ENCODE measurements around the gene FHL2.

Gene FHL2

GRCh38 chr2:105397025-105397722, 1.7 kb downstream of the FHL2 start:
- no peak for DNase-seq (ENCODE audit: low spot score)

DNA sequence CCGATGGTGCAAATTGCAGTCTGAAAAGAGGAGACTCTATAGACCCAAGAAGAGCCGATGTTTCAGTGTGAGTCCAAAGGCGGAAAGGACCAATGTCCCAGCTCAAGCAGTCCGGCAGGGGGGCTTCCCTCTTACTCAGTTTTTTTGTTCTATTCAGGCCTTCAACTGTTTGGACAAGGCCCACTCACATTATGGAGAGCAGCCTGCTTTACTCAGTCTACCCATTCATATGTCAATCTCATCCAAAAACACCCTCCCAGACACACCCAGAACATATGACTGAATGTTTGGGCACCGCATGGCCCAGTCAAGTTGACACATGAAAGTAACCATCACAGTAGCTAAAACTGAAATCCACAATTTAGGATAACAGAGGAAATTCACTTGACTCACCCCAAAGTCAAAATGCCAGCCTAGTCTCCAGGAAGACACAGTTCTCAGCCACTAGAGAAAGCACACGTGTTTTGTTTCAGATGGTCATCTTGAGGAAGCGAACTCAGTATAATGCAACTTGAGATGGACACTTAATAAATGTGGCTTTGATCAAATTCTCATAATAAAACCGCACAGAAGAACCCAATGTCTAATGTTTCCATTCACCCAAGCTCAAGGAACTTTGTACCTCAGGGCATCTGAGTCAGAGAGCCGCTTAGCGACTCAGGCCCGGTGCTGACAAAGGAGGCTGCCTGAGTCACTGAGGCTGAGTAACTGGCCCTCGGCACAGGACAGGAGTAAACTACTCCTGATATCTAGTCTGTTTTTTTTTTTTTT, 2.4 kb downstream of the FHL2 start:
- peak; percentile 86 for DNase-seq (ENCODE audit: low spot score)

- no peak for DNase-seq (ENCODE audit: low spot score)
Measured at GRCh38 chr2:105395691-105396090, 3.2 kb downstream of the FHL2 start.

DNA sequence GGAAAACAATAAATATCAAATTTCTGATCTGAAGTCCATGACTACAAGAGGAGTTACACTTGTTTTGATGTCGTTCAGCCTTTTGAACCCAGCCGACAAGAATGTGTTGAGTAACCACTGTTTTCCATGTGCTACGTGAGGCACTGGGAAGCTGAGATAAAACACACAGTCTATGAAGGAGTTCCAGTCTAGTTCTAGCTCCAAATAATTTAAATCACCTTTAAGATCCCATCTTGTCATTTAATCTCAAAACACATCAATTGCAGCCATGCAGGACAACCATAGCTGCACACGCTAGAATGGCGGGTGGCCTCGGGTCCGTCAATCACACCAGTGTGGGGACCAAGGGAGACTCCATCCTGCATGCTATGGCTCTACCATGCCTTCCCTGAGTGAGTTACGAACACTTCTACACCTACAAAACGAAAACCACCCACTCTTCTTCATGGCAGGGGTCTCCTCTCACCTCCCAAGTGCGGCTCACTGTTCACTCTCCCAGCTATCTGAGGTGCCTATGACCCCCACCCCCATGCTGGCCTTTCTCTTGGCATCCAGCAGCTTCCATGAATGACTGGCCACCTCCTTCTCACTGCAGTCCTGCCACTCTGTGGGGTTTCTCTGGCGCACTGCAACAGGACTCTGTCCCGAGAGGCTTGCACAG, 3.8 kb downstream of the FHL2 start:
- DNase-seq (ENCODE audit: low spot score) = no peak

DNA sequence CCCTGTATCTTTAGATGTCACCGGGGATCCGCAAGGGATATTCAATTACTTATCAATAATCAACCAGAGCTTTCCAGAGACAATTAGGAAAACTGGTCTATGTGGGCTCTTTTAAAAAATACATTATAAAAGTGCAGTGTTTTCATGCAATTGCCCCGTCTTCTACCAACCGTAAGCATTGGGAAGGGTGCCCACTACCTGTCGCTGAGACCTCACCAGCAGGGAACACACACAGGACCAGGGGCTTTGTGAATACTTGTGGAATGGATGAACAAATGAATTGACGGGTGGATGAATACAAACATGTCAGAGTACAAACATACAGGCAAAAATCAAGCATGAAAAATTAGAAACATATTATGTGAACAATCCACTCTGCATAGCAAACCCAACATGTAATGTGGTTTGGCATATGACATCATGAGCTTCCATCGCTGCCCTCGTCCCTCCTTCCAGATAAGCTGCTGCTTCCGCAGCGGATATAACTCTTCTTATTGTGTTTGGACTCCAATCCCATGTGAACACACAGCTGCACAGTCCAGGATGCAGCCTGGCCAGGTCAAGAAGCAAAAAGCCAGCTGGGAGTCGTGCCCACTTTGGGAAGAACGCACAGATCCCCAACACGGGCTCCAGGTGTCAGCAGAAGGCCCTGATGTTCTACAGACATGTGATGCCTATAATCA, 5.3 kb downstream of the FHL2 start:
- no peak for DNase-seq (ENCODE audit: low spot score)

DNA sequence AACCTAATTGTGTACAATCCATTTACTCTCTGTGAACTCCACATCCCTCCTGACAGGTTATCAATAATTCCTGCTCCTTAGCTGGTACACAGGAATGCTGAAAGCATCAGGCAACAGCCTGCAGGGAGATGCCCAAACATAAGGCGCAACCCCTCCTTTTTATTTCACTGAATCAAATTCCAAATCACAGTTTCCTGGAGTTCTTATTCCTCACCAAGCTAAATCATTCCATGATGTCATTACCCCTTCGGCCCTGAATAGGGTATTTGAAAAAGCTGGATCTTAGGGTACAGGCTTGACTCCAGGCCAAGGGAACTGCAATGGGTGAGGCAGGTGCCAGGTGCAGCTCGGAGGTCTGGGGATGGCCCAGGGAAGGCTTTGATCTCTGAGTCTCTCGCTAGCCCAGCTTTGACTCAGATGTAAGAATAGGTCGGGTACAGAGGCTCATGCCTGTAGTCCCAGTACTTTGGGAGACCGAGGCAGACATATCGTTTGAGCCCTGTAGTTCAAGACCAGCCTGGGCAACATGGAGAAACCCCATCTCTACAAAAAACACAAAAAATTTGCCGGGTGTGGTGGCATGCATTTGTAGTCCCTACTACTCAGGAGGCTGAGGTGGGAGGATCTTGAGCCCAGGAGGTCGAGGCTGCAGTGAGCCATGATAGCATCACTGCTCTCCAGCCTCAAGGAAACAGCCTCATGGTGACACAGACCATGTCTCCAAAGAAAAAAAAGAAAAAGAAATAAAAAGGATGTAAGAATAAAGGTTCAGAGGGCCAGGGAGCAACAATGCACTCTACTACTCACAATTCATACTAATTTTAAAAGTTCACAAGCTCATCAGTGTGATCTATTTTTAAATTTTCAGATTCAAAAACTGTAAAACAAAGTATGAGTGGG, 6.8 kb downstream of the FHL2 start:
- no peak for DNase-seq (ENCODE audit: low spot score)

DNA sequence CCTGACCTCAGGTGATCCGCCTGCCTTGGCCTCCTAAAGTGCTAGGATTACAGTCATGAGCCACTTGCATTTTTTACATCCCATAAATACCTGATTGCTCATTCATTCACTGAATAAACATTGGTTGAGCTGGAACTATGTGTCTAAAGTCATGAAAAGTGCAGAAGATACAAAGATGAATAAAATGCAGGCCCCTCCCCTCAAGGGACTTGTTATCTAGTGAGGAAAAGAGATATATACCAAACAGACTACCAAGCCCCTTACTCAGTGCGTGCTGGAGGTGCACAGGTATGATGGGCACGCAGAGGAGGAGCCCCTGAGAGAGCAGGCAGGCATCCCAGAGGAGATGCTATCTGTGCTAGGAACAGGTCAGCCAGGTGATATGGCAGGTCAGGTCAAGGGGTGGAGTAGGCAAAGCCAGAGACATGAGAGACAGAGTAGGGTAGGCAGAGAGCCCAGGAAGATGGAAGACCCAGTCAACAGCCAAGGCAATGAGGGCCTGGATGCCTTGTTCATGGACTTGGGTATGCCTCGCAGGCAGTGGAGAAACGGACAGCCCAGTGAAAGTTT, 7.7 kb downstream of the FHL2 start:
- no peak for DNase-seq (ENCODE audit: low spot score)

GRCh38 chr2:105390454-105390853, 8.4 kb downstream of the FHL2 start:
- no peak for DNase-seq (ENCODE audit: low spot score)

DNA sequence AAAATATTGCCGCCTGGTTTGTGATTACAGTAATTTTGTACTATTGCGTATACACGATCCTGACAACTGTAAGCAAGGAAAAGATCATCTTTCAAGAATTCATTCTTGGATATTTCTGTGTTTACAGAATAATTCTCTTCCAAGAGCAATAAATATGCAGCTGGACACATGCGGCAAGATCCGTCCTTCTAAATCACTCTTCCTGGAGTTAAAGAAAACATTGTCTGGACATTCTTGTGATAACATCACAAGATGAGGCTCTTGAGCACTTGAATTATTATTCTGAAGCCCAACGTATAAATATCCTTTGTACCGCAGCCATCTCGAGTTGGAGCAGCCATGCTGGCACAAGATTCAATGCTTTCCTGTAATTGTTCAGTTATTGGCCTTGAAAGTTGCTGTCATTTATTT, 9.9 kb downstream of the FHL2 start:
- DNase-seq (ENCODE audit: low spot score) = no peak

GRCh38 chr2:105387225-105387624, 11.6 kb downstream of the FHL2 start:
- DNase-seq (ENCODE audit: low spot score) = no peak

- no peak for DNase-seq (ENCODE audit: low spot score)
Measured at GRCh38 chr2:105385731-105386540, 12.9 kb downstream of the FHL2 start.

DNA sequence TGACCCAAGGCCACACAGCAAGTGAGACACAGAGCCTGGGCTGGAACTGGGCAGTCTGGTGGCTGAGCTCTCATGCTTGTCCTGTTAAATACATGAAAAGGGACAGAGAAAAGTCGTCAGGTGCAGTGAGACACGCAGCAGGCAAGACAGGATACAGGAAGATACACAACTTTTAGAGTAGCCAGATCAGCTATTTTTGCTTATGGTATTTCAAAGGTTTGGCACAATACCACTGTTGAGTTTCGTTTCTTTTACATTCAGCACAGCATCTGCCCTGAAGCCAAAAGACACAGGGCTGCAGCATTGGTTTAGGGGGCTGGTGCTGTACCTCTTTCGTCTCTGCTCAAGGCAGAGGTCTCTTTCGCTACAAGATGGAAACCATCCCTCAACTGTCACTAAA, 14.0 kb downstream of the FHL2 start:
- no peak for DNase-seq (ENCODE audit: low spot score)

- no peak for DNase-seq (ENCODE audit: low spot score)
Measured at GRCh38 chr2:105384216-105384615, 14.6 kb downstream of the FHL2 start.

DNA sequence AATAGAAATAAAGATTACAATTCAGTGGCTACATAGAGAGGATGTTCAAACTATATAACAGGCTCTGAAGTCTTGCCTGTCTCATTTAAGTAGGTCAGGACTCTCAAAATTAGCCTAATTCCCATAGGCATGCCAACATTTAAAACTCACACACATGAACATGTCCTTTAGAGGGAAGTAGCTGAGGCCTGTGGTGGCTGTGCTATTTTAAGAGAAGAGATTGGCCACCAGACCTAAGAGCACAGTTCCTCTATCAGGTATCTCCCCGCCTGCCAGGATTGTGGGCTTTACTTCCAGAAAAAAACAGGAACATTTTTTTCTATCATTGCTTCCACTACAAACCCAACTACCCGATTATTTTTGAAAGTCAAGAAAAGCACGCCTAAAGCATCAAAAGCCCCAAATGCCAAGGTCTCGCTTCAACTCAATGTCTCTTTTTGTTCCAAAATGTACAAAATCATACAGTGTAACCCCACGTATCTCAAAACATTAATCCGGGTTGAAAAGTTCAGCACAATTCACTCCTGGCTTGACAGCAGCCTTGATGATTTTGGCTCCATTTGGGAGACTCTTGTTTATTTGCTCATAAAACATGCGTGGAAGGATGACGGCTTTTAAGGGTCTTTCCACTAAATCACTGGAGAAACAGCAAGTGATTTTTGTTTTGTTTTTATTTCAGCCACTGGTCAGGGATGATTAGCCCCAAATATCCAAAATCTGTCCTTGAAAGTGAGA, 15.3 kb downstream of the FHL2 start:
- no peak for DNase-seq (ENCODE audit: low spot score)

DNA sequence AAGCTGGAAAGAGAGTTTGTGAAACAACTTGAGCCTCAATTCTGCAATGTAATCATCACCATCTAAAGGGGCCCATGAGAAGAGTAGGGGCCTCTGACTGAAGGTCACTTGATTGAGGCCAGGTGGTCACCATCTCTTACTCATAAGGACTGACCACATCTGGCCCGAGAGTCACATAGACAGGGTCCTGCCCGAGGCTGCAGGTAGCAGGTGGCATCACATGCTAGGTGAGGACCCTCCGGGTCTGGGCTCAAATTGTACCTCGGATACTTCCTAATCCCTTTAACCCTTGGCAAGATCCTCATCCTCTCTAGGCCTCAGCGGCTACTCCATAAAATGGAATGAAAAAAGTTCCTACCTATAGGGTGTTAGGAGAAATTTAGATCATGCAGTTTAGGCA, 16.7 kb downstream of the FHL2 start:
- no peak for DNase-seq (ENCODE audit: low spot score)

DNA sequence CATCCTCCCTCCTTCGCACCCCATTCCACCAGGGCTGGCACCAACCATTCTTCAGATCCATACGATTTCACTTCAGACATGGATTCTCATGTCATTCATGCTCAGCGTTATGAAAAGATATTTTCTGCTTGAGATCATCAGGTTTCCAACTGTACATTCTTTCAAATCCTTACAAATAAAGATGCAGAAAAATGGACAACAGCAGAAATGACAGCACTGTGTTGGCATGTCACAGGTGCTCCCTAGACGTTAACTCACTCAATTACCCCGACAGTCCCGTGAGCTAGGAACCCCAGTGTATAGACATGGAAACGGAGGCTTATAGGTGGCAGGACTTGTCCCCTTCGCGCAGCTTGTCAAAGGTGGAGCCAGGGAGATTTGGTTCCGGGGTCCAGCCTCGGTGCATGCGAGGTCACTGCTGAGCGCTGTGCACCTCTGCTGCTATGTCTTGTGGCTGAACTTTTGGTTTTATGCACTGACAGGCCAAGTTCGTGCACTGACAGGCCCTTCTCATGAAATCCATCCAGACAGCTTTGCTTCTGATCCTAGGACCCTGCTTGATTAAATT, 17.7 kb downstream of the FHL2 start:
- DNase-seq (ENCODE audit: low spot score) = no peak

GRCh38 chr2:105380432-105381100, 18.3 kb downstream of the FHL2 start:
- DNase-seq (ENCODE audit: low spot score) = no peak

GRCh38 chr2:105379741-105380186, 19.1 kb downstream of the FHL2 start:
- no peak for DNase-seq (ENCODE audit: low spot score)
